Right lobe of liver (tissue), 6 donors: ENCODE results near the gene PTGDR2. TPM values are rescaled to one million over a fixed set of nuclear protein-coding genes. Genes with fewer than 3 reads are reported as not detected.

ENCODE experiments used
- ATAC-seq, 4 donors: fragments of 200-7000 bp; cut with Tn5 transposase; one replicate each; pipeline ENCODE4 v1.9.1; 2020; ENCODE audit warnings: mild to moderate bottlenecking in 4 of 4, moderate library complexity in 4 of 4
- DNase-seq, 3 donors: peaks; one replicate each; pipeline ENCODE4 v3.0.0-alpha.2; 2020
- H3K27ac ChIP-seq, 3 donors: fragments of 200-600 bp; one replicate each; pipeline ENCODE4 v1.8.0; 2022
- H3K27me3 ChIP-seq, 2 donors: fragments of 200-600 bp; one replicate each; pipeline ENCODE4 v1.8.0; 2022
- H3K36me3 ChIP-seq, 4 donors: fragments of 200-600 bp; sonication (generic) in 1 of 4; one replicate each; pipeline versions ENCODE4 v1.5.1 to v1.8.0; 2017 to 2022; ENCODE audit warnings: control low read depth in 1 of 4
- H3K4me1 ChIP-seq, 4 donors: fragments of 200-600 bp; sonication (generic) in 1 of 4; one replicate each; pipeline versions ENCODE4 v1.5.1 to v1.8.0; 2017 to 2022; ENCODE audit warnings: control low read depth in 1 of 4
- H3K4me3 ChIP-seq, 3 donors: fragments of 200-600 bp; one replicate each; pipeline ENCODE4 v1.8.0; 2022
- H3K9me3 ChIP-seq, 4 donors: fragments of 200-600 bp; sonication (generic) in 1 of 4; one replicate each; pipeline versions ENCODE4 v1.5.1 to v1.8.0; 2017 to 2022; ENCODE audit warnings: control low read depth in 1 of 4
- POLR2A ChIP-seq: fragments of 450-650 bp; IDR thresholded peaks from one replicate; pipeline ENCODE4 v1.6.1; 2017; ENCODE audit warnings: antibody characterized with exemption, mild to moderate bottlenecking
- whole genome bisulfite sequencing: methylation state at CpG from one replicate; pipeline ENCODE4 v1.1.6; 2018; ENCODE audit warnings: low coverage, low lambda C conversion rate; ENCODE audit not compliant: insufficient coverage; ENCODE audit errors: missing lambda C conversion rate; 5-methylcytosine and 5-hydroxymethylcytosine counted together
- intact Hi-C, 2 donors: fragments of 100-400 bp; cut with DNase I; formaldehyde crosslinking; loops; one replicate each; pipeline versions ENCODE4 v1.11.2 to v1.14.1; 2022
- total RNA-seq, 6 experiments: library from RNA; depleted of rRNA in 2 of 6; stranded (reverse); fragments of >200 nt in 2 of 6; fragmentation: NEBNext Ultra II Directional in 3 of 6; extraction: Animal tissue kit (Norgen Biotek cat#: 25700) in 3 of 6; gene quantifications; one replicate each; pipeline versions ENCODE4 v1.1.0 to v1.2.4, GENCODE V29; 2016 to 2023
- TF ChIP-seq, protein P1 (sequence below), 4 donors: fragments of 200-600 bp in 3 of 4; fragments of 450-650 bp in 1 of 4; IDR thresholded peaks; one replicate each; pipeline versions ENCODE4 v1.5.1 to v1.8.0; 2016 to 2022; ENCODE audit warnings: antibody characterized with exemption in 4 of 4, mild to moderate bottlenecking in 2 of 4
- donor health status: DM: no; HTN: yes; CAD: no.
- donor health status: DM: no; HTN: no; CAD: no.
- donor health status: DM: no; HTN: no; CAD: no.
- donor health status: DM: no; HTN: yes; CAD: no.
- donor health status: DM: no; HTN: yes; CAD: no.

PTGDR2 gene
- total RNA-seq, 6 experiments from 2014 or later, result 0.07 to 0.18 (median 0.12) TPM; not detected in 1

DNA sequence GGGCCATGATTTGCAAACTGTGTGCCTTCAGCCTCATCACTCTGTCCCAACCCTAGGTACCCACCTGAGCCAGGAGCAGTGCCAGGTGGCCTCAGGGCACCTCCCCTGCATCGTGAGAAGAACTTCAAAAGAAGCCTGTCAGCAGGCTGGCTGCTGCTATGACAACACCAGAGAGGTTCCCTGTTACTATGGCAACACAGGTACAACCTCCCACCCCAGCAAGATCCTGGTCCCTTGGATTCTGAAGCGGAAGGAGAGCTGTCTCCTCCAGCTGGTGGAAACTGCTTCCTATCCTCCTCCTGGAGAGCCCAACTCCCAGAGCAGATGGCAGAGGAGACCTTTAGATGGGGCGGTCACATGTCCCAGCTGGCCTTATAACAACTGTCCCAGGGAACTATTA is 14.5 kb upstream of the PTGDR2 start:
- peaks cover 0 to 10% (median 0%) of the 10 kb centered on the region in 4 donors for H3K4me1 ChIP-seq
- TF ChIP-seq POLR2A, result no peak
- TF ChIP-seq, protein P1, sequence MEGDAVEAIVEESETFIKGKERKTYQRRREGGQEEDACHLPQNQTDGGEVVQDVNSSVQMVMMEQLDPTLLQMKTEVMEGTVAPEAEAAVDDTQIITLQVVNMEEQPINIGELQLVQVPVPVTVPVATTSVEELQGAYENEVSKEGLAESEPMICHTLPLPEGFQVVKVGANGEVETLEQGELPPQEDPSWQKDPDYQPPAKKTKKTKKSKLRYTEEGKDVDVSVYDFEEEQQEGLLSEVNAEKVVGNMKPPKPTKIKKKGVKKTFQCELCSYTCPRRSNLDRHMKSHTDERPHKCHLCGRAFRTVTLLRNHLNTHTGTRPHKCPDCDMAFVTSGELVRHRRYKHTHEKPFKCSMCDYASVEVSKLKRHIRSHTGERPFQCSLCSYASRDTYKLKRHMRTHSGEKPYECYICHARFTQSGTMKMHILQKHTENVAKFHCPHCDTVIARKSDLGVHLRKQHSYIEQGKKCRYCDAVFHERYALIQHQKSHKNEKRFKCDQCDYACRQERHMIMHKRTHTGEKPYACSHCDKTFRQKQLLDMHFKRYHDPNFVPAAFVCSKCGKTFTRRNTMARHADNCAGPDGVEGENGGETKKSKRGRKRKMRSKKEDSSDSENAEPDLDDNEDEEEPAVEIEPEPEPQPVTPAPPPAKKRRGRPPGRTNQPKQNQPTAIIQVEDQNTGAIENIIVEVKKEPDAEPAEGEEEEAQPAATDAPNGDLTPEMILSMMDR (IDR thresholded peaks at IDR 0.05), result no peak
- no peak overlapping the region for H3K4me3 ChIP-seq
- DNase-seq (no peak), ATAC-seq (no peak)
- H3K27ac ChIP-seq, result no peak overlapping the region
- WGBS, result 72% methylated on average over 3 of the region's 3 CpGs
- H3K9me3 ChIP-seq, result no peaks in the 10 kb centered on the region
- no peaks in the 10 kb centered on the region for H3K27me3 ChIP-seq
- intact Hi-C loops, result loop anchor here in 1 of 2 donors (10.0 kb wide), 1 partner anchor 45 kb away; no protein-coding TSS in a partner anchor
- H3K36me3 ChIP-seq, result no peaks in the 10 kb centered on the region

DNA sequence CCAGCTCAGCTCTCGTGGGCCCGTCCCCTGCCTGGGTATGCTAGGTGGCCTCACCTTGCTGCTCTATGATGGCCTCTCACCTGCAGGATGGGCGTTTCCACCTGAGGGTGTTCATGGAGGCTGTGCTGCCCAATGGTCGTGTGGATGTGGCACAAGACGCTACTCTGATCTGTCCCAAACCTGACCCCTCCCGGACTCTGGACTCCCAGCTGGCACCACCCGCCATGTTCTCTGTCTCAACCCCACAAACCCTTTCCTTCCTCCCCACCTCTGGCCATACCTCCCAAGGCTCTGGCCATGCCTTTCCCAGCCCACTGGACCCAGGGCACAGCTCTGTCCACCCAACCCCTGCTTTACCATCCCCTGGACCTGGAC is 13.7 kb upstream of the PTGDR2 start:
- intact Hi-C loops, result no loop called here
- H3K4me3 ChIP-seq, result no peak overlapping the region
- no peak for ATAC-seq
- no peaks in the 10 kb centered on the region for H3K27me3 ChIP-seq
- no CpG with 5 or more reads among the region's 7 CpGs for WGBS
- no peaks in the 10 kb centered on the region for H3K36me3 ChIP-seq
- H3K4me1 ChIP-seq, result peaks cover 0 to 10% (median 0%) of the 10 kb centered on the region in 4 donors
- DNase-seq, result no peak
- TF ChIP-seq, protein P1 (IDR thresholded peaks at IDR 0.05), result no peak
- no peak for TF ChIP-seq POLR2A
- H3K27ac ChIP-seq, result no peak overlapping the region
- H3K9me3 ChIP-seq, result no peaks in the 10 kb centered on the region

DNA sequence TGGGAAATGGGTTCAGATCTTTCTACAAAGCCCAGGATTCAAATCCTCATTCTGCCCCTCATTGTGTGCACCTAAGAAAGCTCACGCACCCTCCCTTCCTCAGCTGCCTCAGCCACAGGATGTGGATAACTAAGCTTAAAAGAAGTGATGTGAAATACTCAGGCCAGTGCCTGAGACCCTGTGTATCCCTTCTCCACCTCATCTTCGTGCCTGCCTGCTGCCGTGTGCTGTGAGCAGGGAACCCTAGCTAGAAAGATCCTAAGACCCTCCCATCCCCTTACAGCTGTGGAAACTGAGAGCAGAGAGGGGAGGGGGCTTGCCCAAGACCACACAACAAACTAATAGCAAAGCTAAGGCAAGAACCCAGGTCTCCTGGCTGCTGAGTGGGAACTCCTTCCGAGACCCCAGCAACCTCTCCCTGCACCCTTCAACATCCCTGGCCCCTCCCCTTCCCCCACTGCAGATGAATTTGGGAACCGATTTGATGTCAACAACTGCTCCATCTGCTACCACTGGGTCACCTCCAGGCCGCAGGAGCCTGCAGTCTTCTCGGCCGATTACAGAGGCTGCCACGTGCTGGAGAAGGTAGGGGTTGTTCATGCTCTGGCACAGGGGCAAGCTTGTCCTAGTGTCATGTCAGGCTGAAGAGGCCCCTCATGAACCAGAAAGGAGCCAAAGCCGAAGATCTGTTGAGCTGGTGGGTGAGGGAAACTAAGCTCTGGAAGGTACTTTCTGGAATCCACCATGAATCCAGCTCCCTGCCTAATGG is 13.1 kb upstream of the PTGDR2 start:
- Histone ChIP-seq H3K9me3 (no peaks in the 10 kb centered on the region), H3K4me3 (no peak overlapping the region), H3K27me3 (no peaks in the 10 kb centered on the region), H3K36me3 (no peaks in the 10 kb centered on the region), H3K4me1 (peaks cover 0 to 10% (median 0%) of the 10 kb centered on the region in 4 donors), H3K27ac (no peak overlapping the region)
- ATAC-seq (no peak), DNase-seq (no peak)
- intact Hi-C loops, result no loop called here
- TF ChIP-seq, protein P1 (IDR thresholded peaks at IDR 0.05), result no peak
- no peak for TF ChIP-seq POLR2A
- WGBS, result 71% methylated on average over 2 of the region's 10 CpGs

DNA sequence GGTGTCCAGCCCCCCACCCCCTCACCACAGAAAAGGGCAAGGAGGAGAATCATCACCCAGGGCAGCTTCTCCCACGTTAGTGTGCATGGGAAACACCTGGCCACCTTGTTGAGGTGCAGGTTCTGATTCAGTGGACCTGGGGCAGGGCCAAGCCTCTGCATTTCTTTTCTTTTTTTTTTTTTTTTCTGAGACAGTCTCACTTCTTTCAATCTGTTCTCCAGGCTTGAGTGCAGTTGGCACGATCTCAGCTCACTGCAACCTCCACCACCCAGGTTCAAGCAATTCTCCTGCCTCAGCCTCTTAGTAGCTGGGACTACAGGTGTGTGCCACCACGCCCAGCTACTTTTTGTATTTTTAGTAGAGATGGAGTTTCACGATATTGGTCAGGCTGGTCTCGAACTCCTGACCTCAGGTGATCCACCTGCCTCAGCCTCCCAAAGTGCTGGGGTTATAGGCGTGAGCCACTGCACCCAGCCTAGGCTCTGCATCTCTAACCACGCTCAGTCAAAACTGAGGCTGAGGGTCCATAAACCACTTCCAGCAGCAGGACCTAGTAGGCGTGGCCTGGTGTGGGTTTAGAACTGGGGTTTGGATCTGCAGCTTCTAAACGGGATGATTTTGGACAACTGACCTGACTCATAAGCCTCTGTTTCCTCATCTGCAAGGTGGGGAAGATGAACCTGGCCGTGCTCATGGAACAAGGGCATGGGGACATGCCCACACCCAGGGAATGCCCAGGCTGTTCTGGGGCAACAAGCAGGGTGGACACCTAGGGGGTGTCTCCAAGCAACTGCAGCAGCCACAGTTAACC is 12.3 kb upstream of the PTGDR2 start:
- intact Hi-C loops, result no loop called here
- TF ChIP-seq, protein P1 (IDR thresholded peaks at IDR 0.05), result no peak
- TF ChIP-seq POLR2A, result no peak
- Histone ChIP-seq H3K4me3 (no peak overlapping the region), H3K27ac (no peak overlapping the region), H3K36me3 (no peaks in the 10 kb centered on the region), H3K4me1 (peaks cover 0 to 10% (median 0%) of the 10 kb centered on the region in 4 donors), H3K9me3 (no peaks in the 10 kb centered on the region), H3K27me3 (no peaks in the 10 kb centered on the region)
- ATAC-seq (no peak), DNase-seq (no peak)
- 52% methylated on average over 5 of the region's 10 CpGs for WGBS
